ENCODE measurements around the gene UBL4A.

GRCh38 chrX:154466036-154466435 is 20.4 kb downstream of the UBL4A start:
- no peak for TF ChIP-seq CTCF (IDR thresholded peaks at IDR 0.05)
- TF ChIP-seq EP300 (IDR thresholded peaks at IDR 0.05): no peak
- TF ChIP-seq POLR2A (IDR thresholded peaks at IDR 0.05): no peak

Data from suprapubic skin (tissue), 3 donors.